ENCODE results near the gene NSD1.
"Not testable (repeated sequence)": the region's sequence is repeated elsewhere in the genome, so short reads cannot be mapped to it uniquely, and the experiment has no call there.

The NSD1 gene

DNA sequence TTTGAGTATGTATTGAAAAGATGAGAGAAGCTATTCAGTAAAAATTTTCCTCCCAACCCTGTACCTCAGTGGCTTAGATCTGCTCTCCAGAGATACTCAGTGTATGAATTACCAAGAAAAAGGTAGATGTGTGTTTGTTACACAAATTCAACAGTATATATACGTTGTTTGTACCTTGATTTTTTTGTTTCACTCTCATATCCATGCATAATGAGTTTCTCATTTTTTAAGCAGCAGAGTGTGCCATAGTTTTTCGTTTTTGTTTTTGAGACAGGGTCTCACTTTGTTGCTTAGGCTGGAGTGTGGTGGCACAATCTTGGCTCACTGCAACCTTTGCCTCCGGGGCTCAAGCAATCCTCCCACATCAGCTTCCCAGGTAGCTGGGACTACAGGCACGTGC, 92.2 kb downstream of the NSD1 start:
- DNase-seq (ENCODE audit: low read depth in 1 of 2, low spot score in 1 of 2), result no peak

DNA sequence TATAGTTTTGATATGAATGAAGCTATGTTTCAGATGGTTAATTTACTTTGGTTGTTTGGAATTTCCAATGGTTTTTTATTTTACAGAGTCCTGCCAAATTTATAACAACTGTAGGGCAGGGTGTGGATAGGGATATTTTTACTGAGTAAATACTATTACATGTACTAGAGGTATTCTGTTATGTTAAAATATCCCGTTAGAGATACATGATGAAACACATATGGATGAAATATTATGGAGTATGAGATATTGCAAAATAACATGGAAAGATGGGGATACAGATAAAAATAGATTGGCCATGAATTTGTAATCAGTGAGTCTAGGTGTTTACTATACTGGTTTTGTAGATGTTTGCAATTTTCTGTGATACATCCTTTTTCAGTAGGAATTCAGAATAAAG, 93.3 kb downstream of the NSD1 start:
- no peak for DNase-seq (ENCODE audit: low read depth in 1 of 2, low spot score in 1 of 2)

DNA sequence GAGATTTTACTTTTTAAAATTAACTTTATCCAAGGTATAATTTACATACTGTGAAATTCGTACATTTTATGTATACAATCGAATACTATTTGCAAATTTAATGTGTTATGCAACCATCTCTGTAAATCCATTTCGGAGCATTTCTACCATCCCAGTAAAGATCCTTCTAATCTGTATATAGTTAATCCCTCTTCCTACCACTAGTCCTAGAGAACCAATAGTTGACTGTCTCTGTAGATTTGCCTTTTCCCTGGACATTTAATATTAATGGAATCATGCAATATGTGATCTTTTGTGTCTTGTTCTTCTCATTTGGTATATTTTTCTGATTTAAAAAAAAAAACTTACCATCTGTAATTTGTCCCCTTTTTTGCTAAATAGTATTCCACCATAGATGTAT, 95.2 kb downstream of the NSD1 start:
- no peak for DNase-seq (ENCODE audit: low read depth in 1 of 2, low spot score in 1 of 2)

DNA sequence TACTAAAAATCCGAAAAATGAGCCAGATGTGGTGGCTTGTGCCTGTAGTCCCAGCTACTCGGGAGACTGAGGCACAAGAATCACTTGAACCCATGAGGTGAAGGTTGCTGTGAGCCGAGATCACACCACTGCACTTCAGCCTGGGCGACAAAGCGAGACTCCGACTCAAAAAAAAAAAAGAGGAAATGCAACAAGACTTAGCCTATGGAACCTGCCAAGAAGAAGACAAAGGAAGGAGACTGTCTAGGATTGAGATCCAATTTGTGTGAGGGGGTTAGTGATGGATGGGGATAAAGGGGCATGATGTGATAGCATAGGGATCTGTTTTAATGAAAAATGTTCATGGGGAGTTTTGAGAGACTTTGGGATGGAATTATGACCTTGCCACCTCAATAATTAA, 97.1 kb downstream of the NSD1 start:
- no peak for DNase-seq (ENCODE audit: low read depth in 1 of 2, low spot score in 1 of 2)

DNA sequence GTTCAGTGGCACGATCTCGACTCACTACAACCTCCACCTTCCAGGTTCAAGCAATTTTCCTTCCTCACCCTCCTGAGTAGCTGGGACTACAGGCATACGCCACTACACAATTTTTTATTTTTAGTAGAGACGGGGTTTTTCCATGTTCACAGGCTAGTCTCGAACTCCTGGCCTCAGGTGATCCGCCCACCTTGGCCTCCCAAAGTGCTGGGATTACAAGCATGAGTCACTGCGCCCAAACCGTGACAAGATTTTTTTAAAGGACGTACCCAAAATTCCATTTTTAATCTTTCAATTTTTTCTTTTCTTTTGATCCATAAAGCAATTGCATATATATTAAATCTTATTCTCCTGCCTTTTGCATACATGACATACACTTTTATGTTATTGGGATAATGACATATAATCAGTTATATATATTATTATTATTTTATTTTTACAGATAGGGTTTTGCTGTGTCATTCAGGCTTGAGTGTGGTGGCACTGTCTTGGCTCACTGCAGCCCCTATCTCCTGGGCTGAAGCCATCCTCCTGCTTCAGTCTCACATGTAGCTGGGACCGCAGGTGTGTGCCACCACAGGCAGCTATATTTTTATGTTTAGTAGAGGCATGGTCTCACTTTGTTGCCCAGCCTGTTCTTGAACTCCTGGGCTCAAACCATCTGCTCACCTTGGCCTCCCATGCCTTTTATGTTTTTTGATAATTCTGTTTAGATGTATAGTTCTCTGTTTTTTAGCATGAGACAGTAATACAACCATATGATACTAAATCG, 98.1 kb downstream of the NSD1 start:
- DNase-seq (ENCODE audit: low read depth in 1 of 2, low spot score in 1 of 2), result no peak

DNA sequence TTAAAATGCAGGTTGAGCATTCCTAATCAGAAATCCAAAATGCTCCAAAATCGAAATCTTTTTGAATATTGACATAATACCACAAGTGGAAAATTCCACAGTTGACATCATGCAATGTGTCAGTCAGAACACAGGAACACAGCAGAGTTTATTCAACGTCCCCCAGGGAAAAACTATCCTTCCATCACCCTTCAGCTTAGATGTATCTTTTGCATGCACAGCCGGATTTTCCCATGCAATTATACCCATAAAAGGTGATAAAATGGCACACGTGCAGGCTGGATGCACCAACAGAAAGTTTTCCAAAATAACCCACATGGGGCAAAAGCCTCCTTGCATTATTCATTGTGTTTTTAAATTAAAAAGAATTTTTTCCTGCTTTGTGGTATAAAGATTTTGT, 98.8 kb downstream of the NSD1 start:
- DNase-seq (ENCODE audit: low read depth in 1 of 2, low spot score in 1 of 2), result no peak

DNA sequence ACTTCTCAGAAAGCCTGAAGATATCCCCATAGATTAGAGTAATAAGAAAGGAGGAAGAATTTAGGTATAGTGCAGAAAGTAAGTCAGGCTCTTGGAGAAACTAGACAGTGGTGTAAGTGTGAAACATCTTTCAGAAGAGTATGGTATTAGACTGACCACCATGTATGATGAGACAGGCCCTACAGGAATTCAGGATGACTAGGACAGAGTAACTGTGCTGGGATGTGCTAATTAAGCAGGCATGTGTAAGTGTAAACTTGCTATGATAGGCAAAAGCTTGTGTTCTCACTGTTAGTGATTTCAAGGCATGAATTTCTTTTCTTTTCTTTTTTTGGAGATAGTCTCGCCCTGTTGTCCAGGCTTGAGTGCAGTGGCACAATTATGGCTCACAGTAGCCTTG, 99.2 kb downstream of the NSD1 start:
- DNase-seq (ENCODE audit: low read depth in 1 of 2, low spot score in 1 of 2), result no peak

DNA sequence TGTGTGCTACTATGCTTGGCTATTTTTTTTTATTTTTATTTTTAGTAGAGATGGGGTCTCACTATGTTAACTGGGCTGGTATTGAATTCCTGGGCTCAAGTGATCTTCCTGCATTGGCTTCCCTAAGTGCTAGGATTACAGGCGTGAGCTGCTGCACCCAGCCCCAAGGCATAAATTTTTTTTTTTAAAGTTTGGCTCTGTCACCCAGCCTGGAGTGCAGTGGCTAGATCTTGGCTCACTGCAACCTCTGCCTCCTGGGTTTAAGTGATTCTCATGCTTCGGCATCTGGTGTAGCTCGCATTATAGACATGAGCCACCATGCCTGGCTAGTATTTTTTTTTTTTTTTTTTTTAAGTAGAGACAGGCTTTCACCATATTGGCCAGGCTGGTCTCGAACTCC, 99.6 kb downstream of the NSD1 start:
- DNase-seq (ENCODE audit: low read depth in 1 of 2, low spot score in 1 of 2), result no peak

DNA sequence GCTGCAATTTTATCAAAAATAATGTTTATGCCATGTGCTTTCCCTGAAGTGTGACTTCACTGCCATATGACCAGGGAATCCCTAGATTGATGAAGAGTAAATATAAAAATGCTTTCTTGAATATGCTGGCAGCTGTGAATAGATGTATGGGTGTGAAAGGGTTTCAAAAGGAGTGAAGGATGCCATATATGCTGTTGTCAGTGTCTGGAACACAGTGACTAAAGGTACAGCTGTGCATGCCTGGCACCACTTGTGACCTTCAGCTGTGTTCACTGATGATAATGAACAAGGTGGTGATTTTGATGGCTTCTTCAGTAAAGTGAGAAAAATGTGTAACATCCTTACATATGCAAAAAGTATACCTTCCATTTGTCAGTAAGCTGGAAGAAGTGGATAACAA, 100.2 kb downstream of the NSD1 start:
- no peak for DNase-seq (ENCODE audit: low read depth in 1 of 2, low spot score in 1 of 2)

DNA sequence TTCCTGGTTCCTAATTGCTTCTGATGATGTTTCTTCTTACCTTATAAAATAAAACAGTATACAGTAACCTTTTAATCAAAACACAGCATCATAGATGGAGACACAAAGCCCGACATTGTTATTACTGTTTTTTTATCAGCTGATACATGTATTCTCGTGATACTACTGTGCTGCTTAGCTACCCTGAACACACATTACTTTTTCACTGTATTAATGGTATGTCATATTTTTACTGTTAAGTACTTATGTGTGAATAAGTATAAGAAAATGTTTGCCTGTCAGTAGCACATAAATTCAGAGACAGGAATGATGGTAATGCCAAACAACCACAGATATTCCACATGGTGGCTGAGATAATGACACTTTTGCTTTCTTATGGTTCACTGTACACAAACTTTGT, 101.3 kb downstream of the NSD1 start:
- no peak for DNase-seq (ENCODE audit: low read depth in 1 of 2, low spot score in 1 of 2)

DNA sequence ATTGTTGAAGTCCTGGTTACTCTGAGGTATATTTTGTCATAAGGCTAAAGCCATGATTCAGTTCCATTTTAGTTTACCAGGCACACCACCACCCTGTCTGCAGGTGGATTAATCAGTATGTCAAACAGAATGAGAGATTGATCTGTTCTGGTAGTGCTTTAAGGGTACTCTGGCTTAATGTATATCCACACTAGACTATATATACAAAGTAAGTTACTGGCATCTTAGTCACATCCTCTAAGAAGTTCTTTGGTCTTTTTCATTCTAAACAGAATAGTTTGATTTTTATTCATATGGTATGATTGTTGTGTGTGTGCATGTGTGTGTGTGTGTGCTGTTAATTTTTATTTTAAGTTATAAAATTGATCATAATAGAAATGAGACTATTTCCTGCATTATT, 108.2 kb downstream of the NSD1 start:
- DNase-seq (ENCODE audit: low read depth in 1 of 2, low spot score in 1 of 2), result no peak

DNA sequence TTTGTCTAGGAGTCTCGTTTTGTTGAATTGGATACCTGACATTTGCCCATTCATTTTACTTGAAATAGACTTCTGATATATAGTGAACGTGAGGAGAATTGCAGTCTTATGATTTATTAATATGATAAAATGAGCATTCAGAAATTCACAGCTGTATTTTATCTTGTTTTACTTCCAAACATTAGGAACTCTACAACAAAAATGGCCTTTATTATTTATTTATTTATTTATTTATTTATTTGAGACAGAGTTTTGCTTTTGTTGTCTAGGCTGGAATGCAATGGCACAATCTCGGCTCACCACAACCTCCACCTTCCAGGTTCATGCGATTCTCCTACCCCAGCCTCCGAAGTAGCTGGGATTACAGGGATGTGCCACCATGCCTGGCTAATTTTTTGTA, 108.7 kb downstream of the NSD1 start:
- no peak for DNase-seq (ENCODE audit: low read depth in 1 of 2, low spot score in 1 of 2)

DNA sequence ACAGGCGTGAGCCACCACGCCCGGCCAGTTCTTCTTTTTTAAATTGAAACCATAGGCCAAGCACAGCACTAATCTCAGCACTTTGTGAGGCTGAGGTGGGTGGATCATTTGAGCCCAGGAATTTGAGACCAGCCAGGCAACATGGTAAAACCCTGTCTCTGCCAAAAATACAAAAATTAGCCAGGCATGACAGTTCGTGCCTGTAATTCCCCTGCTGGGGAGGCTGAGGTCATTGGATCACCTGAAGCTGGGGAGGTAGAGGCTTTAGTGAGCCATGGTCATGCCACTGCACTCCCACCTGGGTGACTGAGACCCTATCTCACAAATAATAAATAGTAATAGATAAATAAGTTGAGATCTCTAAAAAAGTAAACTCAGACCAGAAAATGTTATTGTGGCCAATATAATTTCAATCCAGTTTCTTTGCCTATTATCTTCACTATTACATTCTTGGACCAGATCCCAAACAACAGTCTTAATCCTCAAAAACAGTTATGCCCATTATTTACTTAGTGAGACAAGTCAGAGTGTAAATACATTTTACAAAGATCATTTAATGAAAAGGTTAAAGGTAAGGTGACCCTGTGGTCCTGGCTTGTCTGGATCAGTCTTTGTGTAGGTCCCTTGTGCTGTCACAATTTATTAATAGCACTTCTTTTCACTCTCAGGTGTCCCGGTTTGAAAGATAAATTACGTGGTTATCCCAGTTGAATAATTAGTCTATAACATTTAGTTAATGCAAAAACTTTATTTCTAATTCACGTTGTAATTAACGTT, 116.4 kb downstream of the NSD1 start:
- no peak for DNase-seq (ENCODE audit: low read depth in 1 of 2, low spot score in 1 of 2)

DNA sequence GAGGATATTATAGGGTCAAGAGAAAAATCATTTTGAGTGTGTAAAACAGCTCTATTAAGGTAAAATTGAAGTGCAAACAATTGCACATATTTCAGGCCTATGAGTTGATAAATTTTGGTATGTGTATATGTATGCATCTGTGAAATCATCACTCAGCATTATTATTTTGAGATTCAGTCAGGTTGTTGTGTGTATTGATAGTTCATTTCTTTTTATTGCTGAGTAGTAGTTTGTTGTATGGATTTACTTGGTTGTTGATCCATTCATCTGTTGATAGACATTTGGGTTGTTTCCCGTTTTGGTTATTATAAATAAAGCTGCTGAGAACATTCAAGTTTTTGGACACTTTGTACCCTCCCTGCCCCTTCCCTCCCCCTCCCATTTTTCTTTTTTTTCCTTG, 119.7 kb downstream of the NSD1 start:
- DNase-seq (ENCODE audit: low read depth in 1 of 2, low spot score in 1 of 2), result no peak

DNA sequence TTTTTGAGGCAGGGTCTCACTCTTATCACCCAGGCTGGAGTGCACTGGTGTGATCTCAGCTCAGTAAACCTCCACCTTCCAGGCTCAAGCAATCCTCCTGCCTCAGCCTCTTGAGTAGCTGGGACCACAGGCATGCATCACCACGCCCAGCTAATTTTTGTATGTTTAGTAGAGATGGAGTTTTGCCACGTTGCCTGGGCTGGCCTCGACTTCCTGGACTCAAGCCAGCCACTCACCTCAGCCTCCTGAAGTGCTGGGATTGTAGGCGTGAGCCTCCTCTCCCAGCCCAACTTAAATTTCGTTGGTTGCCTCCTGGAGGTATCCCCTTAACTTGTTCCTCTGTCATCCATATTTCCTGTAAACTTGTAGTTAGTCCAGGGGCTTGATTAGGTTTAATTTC, 122.7 kb downstream of the NSD1 start:
- no peak for DNase-seq (ENCODE audit: low read depth in 1 of 2, low spot score in 1 of 2)

DNA sequence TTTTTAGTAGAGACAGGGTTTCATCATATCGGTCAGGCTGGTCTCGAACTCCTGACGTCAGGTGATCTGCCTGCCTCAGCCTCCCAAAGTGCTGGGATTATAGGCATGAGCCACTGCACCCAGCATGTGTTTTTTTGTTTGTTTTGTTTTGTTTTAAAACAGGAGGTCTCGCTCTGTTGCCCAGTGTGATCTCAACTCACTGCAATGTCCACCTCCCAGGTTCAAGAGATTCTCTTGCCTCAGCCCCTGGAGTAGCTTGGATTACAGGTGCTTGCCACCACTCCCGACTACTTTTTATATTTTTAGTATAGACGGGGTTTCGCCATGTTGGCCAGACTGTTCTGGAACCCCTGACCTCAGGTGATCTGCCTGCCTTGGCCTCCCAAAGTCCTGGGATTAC, 125.1 kb downstream of the NSD1 start:
- not testable (repeated sequence) for DNase-seq (ENCODE audit: low read depth in 1 of 2, low spot score in 1 of 2)

DNA sequence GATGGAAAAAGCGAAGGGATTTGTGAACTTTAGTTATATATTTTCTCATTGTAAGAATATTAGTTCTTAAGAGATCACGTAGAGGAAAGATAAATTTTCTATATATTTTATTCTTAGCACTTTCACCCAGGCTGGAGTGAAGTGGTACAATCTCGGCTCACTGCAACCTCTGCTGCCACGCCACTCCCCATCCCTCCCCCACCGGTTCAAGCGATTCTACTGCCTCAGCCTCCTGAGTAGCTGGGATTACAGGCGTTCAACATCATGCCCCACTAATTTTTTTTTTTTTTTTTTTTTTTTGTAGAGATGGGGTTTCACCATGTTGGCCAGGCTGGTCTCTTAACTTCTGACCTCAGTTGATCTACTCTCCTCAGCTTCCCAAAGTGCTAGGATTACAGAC, 127.4 kb downstream of the NSD1 start:
- no peak for DNase-seq (ENCODE audit: low read depth in 1 of 2, low spot score in 1 of 2)

DNA sequence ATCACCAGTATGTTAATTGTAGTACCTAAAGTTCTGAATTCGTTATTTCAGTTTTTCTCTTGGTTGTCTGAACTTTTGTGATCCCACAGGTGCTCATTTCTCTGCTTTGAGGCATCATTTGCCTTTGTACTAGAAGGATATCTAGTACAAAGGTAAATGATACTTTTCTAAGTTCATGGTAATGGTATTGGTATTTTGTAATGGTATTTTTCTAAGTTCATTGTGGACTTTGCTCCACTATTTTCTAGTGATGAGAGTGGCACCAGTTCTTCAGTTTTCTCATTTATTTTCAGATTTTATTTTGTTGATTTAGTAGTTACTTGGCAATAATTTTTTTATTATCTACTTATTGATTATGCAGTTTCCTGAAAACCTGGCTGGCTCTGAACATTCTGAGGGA, 127.9 kb downstream of the NSD1 start:
- no peak for DNase-seq (ENCODE audit: low read depth in 1 of 2, low spot score in 1 of 2)

DNA sequence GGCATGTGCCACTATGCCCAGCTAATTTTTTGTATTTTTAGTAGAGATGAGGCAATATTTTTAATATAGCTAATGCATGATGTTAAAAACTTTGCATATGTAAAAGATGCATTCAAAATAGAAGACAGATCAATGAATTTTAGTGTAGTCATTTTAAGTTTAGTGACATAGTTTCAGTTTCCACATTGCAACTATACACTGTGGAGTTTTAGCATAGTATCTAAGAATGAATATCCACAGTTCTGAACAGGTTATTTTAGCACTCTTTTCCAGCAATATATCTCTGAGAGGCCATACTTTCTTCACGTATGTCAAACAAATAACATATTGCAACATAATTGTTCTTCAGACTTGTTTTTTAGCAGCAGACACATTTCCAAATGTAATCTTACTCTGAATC, 130.6 kb downstream of the NSD1 start:
- DNase-seq (ENCODE audit: low read depth in 1 of 2, low spot score in 1 of 2), result no peak

DNA sequence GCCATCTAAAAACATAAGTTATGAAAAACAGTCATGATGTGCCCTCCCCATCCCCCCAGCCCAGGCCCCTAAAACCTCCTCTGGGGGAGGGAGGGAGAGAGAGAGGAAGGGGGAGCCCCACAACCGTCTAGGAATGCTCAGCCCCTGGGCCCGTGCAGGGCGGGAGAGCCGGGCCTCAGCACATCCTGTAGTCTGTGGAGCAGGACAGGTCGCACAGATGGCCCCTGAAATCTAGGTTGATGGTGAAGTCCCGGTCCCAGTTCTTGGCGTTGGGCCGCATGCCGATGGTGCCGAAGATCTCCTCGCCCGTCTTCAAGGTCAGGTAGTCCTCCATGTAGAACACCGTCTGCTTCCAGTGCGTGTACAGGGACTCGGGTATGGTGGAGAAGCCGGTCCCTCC, 131.8 kb downstream of the NSD1 start:
- no peak for DNase-seq (ENCODE audit: low read depth in 1 of 2, low spot score in 1 of 2)

DNA sequence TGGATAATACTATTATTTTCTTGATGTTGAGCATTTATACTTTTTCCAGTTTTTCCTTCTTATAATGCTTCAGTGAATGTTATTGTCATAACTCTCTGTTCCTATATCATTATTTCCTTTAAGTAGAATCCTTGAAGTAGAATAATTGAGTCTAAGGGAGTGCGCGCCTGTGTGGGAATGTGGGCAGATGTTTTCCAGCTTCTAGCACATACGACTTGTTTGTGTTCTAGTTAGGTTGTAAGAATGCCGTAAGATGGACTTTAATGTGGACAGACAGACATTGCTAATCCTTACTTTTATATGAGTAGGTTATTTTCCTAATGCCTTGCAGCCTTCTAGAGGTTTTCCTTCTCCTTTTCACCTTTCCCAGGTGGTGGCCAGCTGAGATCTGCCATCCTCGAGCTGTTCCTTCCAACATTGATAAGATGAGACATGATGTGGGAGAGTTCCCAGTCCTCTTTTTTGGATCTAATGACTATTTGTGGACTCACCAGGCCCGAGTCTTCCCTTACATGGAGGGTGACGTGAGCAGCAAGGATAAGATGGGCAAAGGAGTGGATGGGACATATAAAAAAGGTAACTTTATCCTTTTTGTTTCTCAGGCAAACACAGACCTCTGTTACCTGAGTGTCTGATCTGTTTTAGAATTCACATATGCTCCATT, 135.8 kb downstream of the NSD1 start:
- DNase-seq (ENCODE audit: low read depth in 1 of 2, low spot score in 1 of 2), result no peak

DNA sequence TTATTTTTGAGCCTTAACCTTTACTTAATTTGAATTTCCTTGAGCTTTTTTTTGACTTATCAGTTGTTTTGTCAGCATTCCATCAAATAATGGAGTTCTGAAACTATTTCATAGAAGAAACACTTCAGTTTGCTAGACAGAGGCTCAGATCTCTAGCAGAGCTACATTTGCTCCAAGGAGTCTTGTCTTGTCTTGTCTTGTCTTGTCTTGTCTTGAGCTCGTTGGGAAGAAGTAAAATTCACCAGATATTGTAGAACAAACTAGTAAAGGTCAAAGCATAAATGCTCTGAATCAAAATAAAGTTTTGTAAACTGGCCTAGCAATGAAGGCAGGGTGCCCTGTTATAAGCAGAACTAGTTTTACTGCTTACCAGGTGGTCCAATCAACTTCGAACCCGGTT, 136.4 kb downstream of the NSD1 start:
- DNase-seq (ENCODE audit: low read depth in 1 of 2, low spot score in 1 of 2), result no peak
